Measurements from ENCODE around the gene TBC1D22A. TPM values are rescaled to one million over a fixed set of nuclear protein-coding genes. Genes with fewer than 3 reads are reported as not detected.

Gene TBC1D22A
- total RNA-seq, 1 donor from 2014 or later: 18.9 TPM

GRCh38 chr22:47098554-47098953 is 336.1 kb downstream of the TBC1D22A start:
- H3K36me3 Mint-ChIP-seq (ENCODE audit: low read depth): peaks cover 2% of the 10 kb centered on the region
- TF ChIP-seq CTCF (IDR thresholded peaks at IDR 0.05): no peak
- no peak for DNase-seq (ENCODE audit: low spot score)
- no peak overlapping the region for H3K4me3 Mint-ChIP-seq (ENCODE audit: unreplicated experiment)
- no peak overlapping the region for H3K27ac Mint-ChIP-seq (ENCODE audit: unreplicated experiment)
- no peaks in the 10 kb centered on the region for H3K27me3 Mint-ChIP-seq (ENCODE audit: low read depth)
- H3K4me1 Mint-ChIP-seq (ENCODE audit: low read depth): peaks cover 8% of the 10 kb centered on the region
- H3K9me3 Mint-ChIP-seq (ENCODE audit: low read depth): peaks cover 7% of the 10 kb centered on the region

DNA sequence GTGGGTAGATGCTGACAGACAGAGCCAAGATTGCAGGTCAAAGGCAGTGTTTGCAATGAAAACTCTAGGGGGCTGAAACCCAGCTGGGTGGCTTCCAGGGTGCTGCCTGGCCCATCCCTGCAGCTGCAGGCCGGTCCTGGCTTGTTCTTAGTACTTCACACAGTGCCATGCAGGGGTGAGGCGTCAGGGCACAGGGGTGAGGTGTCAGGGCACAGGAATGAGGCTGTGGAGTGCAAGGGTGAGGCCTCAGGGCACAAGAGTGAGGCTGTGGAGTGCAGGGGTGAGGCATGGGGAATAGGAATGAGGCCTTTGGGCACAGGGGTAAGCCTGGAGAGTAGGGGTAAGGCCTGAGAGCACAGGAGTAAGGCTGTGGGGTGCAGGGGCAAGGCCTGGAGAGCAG is 337.6 kb downstream of the TBC1D22A start:
- Mint-ChIP-seq H3K4me1 (ENCODE audit: low read depth) (peaks cover under 1% of the 10 kb centered on the region), H3K9me3 (ENCODE audit: low read depth) (no peaks in the 10 kb centered on the region), H3K27ac (ENCODE audit: unreplicated experiment) (no peak overlapping the region), H3K27me3 (ENCODE audit: low read depth) (no peaks in the 10 kb centered on the region), H3K4me3 (ENCODE audit: unreplicated experiment) (no peak overlapping the region), H3K36me3 (ENCODE audit: low read depth) (no peaks in the 10 kb centered on the region)
- no peak for TF ChIP-seq CTCF (IDR thresholded peaks at IDR 0.05)
- no peak for DNase-seq (ENCODE audit: low spot score)

DNA sequence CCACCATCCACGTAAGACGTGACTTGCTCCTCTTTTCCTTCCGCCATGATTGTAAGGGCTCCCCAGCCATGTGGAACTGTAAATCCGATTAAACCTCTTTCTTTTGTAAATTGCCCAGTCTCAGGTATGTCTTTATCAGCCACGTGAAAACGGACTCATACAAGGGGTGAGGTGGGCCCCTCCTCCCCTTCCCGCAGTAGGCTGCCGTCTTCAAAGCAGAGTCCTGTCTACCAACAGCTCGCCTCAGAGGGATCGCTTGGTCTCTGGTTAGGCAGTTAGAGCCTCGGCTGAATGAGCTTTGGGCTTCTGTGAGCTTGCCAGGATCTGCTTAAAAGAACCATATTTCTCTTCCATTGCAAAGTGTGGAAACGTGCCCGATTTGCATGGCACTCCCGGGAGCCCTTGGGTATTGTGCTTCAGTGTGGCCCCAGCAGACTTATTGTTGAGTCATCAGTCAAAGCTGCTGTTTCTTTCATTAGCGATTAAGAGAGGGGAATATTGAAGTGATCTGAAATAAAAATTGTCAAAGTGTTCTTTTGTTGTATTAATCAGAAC is 338.3 kb downstream of the TBC1D22A start:
- H3K4me3 Mint-ChIP-seq (ENCODE audit: unreplicated experiment): no peak overlapping the region
- TF ChIP-seq CTCF (IDR thresholded peaks at IDR 0.05): no peak
- no peaks in the 10 kb centered on the region for H3K9me3 Mint-ChIP-seq (ENCODE audit: low read depth)
- no peaks in the 10 kb centered on the region for H3K27me3 Mint-ChIP-seq (ENCODE audit: low read depth)
- H3K36me3 Mint-ChIP-seq (ENCODE audit: low read depth): no peaks in the 10 kb centered on the region
- H3K27ac Mint-ChIP-seq (ENCODE audit: unreplicated experiment): no peak overlapping the region
- H3K4me1 Mint-ChIP-seq (ENCODE audit: low read depth): no peaks in the 10 kb centered on the region
- no peak for DNase-seq (ENCODE audit: low spot score)

- no peak for TF ChIP-seq CTCF (IDR thresholded peaks at IDR 0.05)
- Mint-ChIP-seq H3K27ac (ENCODE audit: unreplicated experiment) (no peak overlapping the region), H3K4me1 (ENCODE audit: low read depth) (peaks cover under 1% of the 10 kb centered on the region), H3K36me3 (ENCODE audit: low read depth) (no peaks in the 10 kb centered on the region), H3K4me3 (ENCODE audit: unreplicated experiment) (no peak overlapping the region), H3K27me3 (ENCODE audit: low read depth) (no peaks in the 10 kb centered on the region), H3K9me3 (ENCODE audit: low read depth) (peaks cover 4% of the 10 kb centered on the region)
- DNase-seq (ENCODE audit: low spot score): no peak
Observed at GRCh38 chr22:47101321-47101885, 339.0 kb downstream of the TBC1D22A start.

GRCh38 chr22:47102081-47102480 is 339.6 kb downstream of the TBC1D22A start:
- TF ChIP-seq CTCF (IDR thresholded peaks at IDR 0.05): no peak
- H3K4me3 Mint-ChIP-seq (ENCODE audit: unreplicated experiment): no peak overlapping the region
- no peaks in the 10 kb centered on the region for H3K36me3 Mint-ChIP-seq (ENCODE audit: low read depth)
- no peaks in the 10 kb centered on the region for H3K27me3 Mint-ChIP-seq (ENCODE audit: low read depth)
- peaks cover 7% of the 10 kb centered on the region for H3K4me1 Mint-ChIP-seq (ENCODE audit: low read depth)
- no peak for DNase-seq (ENCODE audit: low spot score)
- H3K27ac Mint-ChIP-seq (ENCODE audit: unreplicated experiment): no peak overlapping the region
- H3K9me3 Mint-ChIP-seq (ENCODE audit: low read depth): peaks cover 4% of the 10 kb centered on the region
